ENCODE results near the gene GBX1.

Gene GBX1

GRCh38 chr7:151129117-151129959, 38.2 kb downstream of the GBX1 start:
- in situ Hi-C loops (cut with MboI; ENCODE audit: low sequenced_read_pairs) = no loop called here

DNA sequence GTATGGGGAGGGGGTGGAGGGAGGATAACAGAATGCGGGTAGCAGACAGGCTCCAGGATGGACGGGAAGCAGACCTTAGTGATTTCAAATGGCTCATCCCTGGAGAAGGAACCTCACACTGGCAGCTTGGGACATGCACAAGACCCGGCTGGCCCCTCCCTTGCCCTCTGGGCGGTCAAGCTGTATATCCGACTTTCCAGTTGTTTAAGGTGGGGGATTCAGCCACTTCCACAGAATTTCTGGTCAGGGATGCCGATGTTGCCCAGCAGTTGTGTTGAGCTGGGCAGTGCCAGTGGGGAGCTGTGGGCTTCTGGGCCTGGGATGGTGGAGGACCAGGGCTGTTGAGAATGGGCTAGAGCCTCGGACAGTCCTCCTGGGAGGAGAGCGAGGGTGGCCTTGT, 38.8 kb downstream of the GBX1 start:
- in situ Hi-C loops (cut with MboI; ENCODE audit: low sequenced_read_pairs) = no loop called here

- in situ Hi-C loops (cut with MboI; ENCODE audit: low sequenced_read_pairs) = no loop called here
Measured at GRCh38 chr7:151128144-151128543, 39.4 kb downstream of the GBX1 start.

GRCh38 chr7:151126491-151127137, 40.9 kb downstream of the GBX1 start:
- in situ Hi-C loops (cut with MboI; ENCODE audit: low sequenced_read_pairs) = no loop called here

DNA sequence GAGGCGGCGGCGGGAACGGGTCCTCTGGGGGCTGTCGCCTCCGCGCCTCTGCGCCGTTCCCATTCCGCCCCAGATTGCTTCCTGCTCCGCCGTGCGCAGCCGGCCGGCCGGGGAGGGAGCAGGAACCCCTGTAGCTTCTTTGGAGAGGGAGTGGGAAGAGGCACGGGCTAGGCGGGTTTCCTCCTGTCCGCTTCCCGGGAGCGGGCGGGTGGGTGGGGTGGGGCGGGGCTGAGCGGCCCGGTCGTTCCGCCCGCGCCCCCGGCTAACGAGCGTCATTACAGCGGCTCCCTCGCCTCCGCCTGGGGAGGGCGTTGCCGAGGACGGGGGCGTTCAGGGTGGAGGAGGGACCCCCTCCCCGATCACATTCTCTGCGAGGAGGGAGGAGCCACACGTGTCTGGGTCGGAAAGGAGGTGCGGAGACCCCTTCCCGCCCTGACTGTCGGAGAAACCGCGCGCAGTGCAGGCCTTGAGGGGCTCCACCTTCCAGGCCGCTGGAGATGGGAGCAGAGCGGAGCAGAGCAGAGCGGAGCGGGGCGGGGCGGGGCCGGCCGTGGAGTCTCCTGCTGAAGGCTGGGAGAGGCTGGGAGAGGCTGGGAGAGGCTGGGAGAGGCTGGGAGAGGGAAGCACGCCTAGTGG, 41.5 kb downstream of the GBX1 start:
- in situ Hi-C loops (cut with MboI; ENCODE audit: low sequenced_read_pairs) = no loop called here

DNA sequence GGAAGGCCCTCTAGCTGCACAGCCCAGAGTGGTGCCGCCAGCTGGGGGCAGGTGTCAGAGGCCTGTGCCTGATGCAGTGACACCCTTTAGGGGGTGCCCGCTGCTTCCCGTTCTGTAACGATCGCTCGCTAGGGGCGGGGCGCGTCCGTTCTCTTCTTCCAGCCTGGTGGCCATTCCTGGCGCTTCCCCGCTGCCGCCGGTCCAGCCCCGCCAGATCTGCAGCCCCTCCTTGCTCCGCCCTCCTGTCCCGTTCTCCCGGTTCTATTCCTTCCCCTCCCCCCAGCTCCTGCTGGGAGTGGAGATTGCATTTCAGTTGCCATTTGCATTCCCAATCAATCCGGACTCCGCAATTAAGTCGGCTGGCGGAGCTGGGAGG, 42.0 kb downstream of the GBX1 start:
- in situ Hi-C loops (cut with MboI; ENCODE audit: low sequenced_read_pairs) = no loop called here

DNA sequence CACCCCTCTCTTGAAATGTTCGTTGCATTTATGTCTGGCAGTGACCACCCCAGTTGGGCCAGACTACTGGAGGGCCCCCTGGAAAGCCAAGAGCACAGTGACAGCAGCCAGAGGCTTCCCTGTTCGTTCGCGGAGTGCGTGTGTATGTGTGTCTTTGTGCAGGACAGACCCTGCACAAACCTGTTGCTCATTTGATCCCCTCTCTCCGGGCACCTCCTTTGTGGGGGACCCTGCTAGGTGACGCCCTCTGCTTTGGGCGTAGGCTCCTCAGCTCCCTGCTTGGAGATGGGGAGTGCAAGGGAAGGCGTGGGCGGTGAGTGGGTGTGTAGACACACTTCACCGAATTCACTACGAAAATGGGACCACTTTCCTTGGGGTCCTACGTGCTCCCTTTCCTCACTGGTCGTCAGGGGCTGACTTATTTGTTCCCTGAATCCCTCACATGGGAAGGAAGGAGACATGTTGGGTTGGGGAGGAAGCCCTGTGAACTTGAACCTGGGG, 42.5 kb downstream of the GBX1 start:
- in situ Hi-C loops (cut with MboI; ENCODE audit: low sequenced_read_pairs) = no loop called here

- in situ Hi-C loops (cut with MboI; ENCODE audit: low sequenced_read_pairs) = no loop called here
Measured at GRCh38 chr7:151124481-151124880, 43.0 kb downstream of the GBX1 start.

DNA sequence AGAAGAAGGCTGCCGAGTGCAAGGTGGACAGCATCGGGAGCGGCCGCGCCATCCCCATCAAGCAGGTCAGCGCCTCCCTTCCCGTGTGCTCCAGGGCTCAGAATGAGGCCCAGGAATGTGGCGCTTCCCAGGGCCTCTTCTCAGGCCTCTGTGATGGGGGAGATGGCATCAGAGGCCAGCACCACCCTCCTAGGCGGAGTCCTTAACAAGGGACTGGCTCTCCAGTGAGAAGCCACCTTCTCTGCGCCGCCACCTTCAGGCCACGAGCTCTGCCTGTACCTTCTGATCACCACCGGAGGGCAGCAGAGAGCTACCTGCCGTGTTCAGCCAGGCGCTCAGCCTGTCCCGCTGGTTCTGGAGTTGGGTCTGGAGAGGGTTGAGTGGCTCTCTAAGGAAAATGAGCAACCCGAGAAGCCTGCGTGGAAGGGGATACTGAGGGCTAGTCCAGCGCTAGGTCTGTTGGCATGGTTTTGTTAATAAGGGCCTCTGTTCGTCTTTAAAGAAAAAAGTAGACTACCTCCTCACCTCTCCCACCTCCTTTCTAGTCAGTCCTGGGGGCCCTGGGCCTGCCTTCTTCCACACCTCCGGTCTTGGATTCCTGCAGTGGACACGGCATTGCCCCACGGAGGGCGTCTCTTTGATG, 43.6 kb downstream of the GBX1 start:
- in situ Hi-C loops (cut with MboI; ENCODE audit: low sequenced_read_pairs) = no loop called here

GRCh38 chr7:151123158-151123821, 44.2 kb downstream of the GBX1 start:
- in situ Hi-C loops (cut with MboI; ENCODE audit: low sequenced_read_pairs) = no loop called here

GRCh38 chr7:151122796-151123157, 44.7 kb downstream of the GBX1 start:
- in situ Hi-C loops (cut with MboI; ENCODE audit: low sequenced_read_pairs) = no loop called here

GRCh38 chr7:151122276-151122675, 45.2 kb downstream of the GBX1 start:
- in situ Hi-C loops (cut with MboI; ENCODE audit: low sequenced_read_pairs) = no loop called here

DNA sequence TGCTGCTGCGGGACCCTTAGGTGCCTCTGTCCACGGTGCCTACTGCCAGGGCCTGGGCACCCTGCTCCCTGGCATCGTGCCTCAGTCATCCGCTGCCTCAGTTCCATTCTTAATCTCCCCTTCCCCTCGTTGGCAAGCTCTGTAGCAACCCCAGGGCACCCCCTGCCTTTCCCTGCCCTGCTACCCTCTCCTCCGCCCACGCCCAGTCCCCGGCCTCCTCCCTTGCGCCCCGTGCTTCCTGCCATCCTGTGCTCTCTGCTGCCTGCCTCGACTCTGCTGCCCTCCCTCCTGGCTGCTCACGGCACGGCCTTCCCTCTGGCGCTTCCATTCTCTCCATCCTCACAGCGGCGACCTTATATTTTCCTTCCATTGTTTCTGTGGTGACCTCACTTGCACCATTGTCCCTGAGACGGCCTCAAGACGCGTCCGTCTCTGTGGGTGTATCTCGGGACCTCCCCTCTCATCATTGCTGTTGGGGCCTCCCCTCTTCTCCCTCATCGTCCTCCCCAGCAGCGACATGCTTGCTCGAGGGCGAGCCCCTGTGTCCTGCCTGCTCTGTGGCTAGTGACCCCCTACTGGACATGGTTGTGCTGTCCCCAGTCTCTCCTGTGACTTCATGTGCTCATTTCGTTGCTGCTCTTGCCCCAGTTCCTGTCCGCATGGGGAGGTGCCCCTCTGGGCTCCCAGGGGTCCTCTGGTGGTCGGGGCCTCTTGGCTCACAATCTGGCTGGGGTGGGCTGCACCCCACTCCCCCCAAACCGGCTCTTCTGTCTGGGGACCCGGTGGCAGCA, 45.9 kb downstream of the GBX1 start:
- in situ Hi-C loops (cut with MboI; ENCODE audit: low sequenced_read_pairs) = no loop called here

DNA sequence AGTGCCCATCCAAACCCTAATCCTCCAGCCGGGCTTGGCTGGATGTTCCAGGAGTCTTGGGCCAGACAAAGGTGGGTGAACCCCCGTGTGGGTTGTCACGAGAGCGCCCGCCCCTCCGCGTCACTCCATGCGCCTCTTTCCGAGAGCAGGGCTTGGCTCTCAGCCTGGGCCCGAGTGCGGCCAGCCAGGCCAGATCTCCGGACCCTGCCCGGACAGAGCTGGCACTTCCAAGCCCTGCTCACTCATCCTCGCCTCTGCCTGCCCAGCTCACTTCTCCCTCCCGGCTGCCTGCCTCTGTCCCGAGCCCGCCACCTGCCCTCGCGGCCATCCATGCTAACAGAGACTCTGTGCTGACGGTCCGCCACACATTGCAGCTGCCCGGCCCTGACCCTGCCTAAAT, 46.6 kb downstream of the GBX1 start:
- in situ Hi-C loops (cut with MboI; ENCODE audit: low sequenced_read_pairs) = no loop called here

DNA sequence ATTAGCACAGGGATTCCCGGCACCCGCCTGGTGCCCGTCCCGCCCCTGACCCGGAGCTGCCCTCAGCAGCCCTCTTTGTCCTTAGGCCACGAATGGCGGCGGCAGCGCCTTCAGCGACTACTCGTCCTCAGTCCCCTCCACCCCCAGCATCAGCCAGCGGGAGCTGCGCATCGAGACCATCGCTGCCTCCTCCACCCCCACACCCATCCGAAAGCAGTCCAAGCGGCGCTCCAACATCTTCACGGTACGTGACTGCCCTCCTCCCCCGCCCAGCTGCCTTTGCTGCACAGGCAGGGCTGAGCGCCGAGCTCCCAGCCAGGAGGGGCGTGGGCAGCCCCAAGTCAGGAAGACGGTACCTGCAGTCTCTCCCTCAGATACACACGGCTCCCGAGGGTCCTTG, 47.6 kb downstream of the GBX1 start:
- in situ Hi-C loops (cut with MboI; ENCODE audit: low sequenced_read_pairs) = no loop called here

DNA sequence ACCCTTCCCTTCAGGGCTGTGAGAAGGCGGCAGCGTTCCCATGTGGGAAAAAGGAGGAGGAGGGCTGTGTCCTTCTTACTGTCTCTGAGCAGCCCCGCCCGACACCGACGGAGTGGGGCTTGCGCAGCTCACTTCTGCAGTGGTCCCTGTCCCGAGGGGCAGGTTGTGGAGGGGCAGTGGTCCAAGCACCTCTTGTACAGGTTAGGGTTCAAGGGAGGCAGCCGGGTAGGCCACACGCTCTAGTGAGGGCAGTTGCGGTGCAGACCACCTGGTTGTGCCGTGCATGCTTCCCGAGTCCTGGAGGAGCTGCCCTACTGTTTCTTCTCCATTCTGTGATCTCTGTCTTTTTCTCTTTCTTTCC, 48.5 kb downstream of the GBX1 start:
- in situ Hi-C loops (cut with MboI; ENCODE audit: low sequenced_read_pairs) = no loop called here

DNA sequence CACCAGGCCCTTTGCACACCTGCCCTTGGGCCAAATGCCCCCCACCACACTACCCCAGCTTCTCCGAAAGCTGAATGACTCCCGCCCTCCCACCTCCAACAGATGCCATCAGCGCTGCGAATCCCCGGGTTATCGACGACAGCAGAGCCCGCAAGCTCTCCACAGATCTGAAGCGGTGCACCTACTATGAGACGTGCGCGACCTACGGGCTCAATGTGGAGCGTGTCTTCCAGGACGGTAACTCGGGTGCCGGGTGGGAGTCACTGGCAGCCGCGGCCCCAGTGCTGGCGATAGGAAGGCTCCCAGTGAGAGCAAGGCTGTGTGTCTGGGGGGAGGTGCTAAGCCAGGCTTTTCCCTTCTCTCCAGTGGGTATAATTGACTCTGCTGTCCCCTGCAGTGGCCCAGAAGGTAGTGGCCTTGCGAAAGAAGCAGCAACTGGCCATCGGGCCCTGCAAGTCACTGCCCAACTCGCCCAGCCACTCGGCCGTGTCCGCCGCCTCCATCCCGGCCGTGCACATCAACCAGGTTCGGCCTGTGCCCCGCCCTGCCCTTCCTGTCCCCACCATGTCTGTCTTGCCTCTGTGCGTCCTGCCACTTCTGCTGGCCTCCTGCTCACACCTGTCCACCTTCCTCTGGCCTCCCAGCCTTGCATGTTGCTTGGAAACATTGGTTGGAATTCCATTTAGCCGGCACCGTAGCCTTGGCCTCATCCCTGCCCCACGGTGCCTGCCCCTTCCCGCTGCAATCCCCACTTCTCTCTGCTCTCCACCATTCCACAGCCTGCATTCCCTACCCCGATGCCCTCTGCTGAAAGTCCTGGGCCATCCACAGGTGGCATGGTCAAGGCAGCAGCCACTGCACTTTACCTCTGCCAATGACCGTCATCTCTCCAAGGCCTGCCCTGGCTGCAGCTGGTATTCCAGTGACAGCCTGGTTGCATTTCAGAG, 49.1 kb downstream of the GBX1 start:
- in situ Hi-C loops (cut with MboI; ENCODE audit: low sequenced_read_pairs) = no loop called here

DNA sequence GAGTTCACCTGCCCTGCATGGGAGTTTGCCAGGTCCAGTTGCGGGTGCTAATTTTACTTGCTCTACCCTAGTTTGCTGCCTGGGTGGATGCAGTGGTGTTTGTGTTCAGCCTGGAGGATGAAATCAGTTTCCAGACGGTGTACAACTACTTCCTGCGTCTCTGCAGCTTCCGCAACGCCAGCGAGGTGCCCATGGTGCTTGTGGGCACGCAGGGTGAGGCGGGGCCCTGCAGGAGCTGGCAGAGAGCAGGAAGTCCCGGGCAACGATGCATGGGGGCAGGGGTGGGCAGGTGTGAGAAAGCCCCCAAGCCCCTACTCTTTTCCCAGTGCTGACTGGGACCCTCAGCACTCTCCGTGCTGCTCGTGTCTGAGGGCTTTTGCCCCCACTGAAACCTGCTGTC, 49.9 kb downstream of the GBX1 start:
- in situ Hi-C loops (cut with MboI; ENCODE audit: low sequenced_read_pairs) = no loop called here
